ENCODE results near the gene KIF13A.
"Not testable (repeated sequence)": the region's sequence is repeated elsewhere in the genome, so short reads cannot be mapped to it uniquely, and the experiment has no call there.

The KIF13A gene

DNA sequence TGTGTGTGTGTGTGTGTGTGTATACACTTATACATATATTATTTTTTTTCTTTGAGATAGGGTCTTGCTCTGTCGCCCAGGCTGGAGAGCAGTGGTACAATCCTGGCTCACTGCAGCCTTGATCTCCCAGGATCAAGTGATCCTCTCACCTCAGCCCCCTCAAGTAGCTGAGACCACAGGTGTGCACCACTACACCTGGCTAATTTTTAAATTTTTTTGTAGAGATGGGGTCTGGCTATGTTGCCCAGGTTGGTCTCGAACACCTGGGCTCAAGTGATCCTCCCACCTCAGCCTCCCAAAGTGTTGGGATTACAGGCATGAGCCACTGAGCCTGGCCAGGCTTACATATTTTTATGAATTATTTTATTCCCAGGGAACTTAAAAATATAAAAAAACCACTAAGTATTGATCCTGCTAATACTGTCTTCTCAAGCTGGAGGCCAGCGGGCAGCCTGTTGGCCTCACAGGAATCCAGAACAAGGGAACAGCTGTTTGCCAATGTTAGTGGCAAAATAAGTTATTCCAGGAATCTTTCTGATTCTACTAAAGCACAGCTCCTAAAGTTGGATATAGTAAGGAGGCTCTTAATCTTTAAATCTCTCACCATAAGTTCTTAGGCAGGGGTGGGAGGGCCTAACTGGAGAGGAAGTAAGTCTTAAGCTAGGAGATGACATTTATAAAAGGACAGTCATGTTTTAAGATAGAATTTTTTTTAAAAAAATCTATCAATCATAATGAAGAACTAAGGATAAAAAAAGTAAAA, 145.2 kb downstream of the KIF13A start:
- DNase-seq, result peak; percentile 80

- DNase-seq, result peak; percentile 98
Observed at GRCh38 chr6:17839513-17840223, 147.8 kb downstream of the KIF13A start.

DNA sequence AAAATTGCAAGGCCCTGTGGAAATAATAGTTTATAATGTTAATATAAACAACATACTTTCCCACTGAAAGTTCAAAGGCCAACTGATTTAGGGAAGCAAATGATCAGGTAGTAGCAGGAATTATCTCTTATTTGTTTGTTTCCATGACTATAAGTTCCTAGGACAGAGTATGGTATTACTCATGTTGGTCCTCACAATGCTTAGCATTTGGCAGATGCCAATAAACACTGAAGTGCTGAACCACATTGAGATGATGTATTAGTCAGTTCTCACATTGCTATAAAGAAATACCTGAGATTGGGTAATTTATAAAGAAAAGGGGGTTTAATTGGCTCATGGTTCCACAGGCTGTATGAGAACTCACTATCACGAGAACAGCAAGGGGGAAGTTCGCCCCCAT, 151.1 kb downstream of the KIF13A start:
- DNase-seq, result no peak

GRCh38 chr6:17835784-17836183, 151.7 kb downstream of the KIF13A start:
- no peak for DNase-seq

DNA sequence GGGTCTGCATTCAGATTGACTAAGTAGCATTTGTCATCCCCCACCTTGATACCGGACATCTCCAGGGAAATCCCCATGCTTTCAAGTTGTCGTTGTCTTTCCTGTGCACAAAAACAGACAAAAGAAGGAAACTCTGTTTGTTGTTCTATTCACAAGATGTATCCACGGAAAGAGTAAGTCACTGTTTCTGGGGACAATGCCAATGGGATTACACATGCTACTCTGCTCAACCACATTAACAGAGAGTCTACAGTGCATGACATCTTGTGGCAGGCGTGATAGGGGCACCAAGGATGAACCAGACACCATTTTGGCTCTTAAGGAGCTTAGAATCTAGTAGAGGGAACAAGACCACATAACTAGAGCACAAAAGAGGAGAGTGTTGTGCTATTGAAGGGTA, 156.3 kb downstream of the KIF13A start:
- no peak for DNase-seq

DNA sequence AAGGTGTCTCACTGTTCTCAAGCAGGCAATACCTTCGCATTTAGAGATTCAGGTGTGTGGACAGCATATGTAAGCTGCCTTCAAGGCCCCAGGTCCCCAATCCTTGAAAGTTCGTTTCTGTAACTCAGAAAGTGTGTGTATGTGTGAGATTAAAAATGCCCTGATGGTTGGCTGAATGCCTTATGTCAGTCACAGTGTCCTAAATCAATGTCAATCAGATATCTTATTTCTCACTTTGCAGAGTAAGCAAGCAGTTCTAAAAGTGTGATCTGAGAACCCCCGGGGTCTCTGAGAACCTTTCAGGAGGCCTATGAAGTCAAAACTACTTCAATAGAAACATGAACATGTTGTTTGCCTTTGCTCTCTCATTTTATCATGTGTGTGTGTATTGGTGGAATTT, 157.5 kb downstream of the KIF13A start:
- no peak for DNase-seq

DNA sequence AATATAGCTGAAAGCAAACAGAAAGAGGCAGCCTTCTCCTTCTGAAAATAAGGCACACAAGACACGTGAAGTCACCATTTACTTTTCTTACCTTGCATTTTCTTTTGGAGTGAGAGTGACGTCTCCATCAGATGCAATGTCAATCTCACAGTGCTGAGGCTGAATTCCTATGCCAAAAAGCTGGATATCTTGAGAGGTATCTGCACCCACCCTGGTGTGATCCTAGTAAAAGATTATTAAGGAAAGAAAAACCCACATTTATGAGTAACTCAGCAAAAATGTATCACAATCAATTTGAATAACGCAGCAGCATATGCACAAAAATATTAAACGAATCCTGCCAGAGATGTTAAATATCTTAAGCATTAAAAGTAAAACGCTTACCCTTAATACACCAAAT, 159.3 kb downstream of the KIF13A start:
- DNase-seq, result no peak

DNA sequence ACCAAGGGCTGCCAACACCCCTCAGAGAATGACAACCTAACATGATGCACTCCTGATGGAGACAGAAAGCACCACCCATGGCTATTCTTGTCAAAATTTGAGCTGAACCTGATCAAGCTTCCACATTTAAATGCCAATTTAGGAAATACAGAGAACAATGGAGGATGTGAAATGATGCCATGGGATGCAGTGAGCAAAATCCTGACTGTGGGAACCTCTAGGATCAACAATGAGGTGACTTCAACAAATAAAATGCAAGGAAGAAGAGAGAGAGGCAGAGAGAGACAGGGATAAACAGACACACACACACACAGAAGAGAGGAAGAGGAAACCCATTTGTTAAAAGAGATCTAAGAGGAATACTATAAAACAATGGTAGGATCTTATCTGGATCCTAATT, 161.1 kb downstream of the KIF13A start:
- no peak for DNase-seq

DNA sequence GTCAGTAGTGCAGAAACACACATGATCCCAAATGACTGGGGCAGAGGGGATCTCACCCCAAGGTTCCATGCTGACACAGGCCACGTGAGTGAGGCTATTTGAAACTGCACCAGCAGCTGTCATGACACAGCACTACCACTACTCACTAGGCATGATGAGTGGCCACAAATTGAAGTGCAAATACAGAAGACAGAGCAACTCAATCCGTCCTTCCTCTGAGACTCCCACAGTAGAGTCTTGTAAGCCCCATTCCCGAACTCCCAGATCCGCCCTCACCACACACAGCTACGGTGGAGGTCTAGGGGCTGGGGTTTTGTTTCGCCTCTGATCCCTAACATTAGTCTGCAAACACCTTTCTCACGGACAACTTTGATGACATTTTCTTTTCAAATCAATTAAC, 167.4 kb downstream of the KIF13A start:
- DNase-seq, result peak; percentile 63

DNA sequence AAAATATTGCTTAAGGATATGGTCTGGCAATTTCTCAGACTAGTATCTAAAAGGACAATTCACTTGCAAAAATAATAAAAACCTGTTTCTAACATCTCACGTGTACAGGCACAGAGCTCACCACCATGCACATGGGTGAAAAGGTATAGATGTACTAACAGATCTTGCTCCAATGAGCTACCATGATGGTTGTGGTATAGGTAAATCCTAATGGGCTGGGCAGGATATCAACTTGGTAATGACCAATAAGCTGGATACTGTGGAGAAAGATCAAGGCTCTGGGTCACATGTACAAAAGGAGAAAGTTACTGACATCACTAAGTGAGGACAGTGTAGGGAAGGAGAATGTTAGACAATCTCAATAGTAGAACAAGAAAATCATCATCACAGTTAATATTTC, 169.7 kb downstream of the KIF13A start:
- DNase-seq, result no peak

DNA sequence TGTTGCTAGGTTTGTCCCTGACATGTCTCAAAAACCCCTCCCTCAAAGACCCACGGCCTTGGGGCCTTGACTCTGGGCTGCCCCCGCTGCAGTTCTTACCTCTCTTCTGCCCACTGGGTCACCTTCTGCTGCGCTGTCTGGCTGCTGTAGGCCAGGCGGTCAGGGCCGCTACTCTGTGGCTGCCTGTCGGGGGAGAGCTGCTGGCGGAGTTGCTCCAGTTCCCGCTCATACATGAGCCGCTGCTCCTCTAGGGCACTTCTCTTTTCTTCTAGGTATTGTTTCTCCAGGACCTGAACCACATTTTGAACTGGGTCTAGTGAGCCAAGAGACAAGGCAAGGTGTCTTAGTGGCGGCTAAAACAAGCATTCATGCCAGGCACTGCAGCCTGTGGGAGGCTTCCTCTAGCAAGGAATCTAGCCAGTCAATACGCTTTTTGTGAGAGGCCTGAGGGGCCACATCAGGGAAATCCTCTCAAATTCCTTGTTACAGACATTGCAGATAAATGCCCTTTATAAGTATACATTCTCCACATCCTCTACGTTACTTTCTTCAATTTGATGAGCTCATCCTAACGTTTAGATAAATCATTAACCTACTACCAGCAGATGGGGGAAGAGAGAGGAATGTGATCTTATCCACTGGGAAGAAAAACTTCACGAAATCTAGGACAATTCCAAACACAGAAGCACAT, 170.4 kb downstream of the KIF13A start:
- no peak for DNase-seq

GRCh38 chr6:17813542-17813941, 173.9 kb downstream of the KIF13A start:
- DNase-seq, result no peak

GRCh38 chr6:17812311-17812710, 175.1 kb downstream of the KIF13A start:
- no peak for DNase-seq

DNA sequence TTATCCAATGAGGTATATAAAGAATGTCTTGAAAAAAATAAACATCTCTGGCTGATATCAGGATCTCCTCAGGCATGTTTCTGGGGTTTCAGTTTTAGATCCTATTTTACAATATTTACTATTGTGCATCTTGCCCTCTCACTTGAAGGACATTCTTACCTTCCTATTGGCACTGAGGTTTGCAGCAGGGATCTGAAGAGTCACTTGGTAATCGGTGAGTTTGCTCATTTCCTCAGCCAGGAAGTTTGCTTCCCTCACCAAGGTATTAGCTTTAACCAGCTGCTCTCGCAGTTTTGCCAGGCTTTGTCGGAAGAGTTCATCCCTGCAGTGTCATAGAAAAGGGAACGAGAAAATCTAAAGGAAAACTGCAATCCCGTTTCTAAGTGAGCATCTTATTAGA, 178.8 kb downstream of the KIF13A start:
- no peak for DNase-seq

DNA sequence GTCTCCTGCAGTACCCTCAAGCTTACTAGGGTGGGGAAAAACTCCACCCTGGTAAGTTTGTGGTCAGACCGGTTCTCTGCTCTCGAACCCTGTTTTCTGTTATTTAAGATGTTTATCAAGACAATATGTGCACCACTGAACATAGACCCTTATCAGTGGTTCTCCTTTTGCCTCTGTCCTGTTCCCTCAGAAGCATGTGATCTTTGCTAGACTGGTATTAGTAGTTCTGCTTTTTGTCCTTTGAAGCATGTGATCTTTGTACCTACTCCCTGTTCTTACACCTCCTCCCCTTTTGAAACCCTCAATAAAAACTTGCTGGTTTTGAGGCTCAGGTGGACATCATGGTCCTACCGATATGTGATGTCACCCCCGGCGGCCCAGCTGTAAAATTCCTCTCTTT, 180.0 kb downstream of the KIF13A start:
- DNase-seq, result not testable (repeated sequence)

DNA sequence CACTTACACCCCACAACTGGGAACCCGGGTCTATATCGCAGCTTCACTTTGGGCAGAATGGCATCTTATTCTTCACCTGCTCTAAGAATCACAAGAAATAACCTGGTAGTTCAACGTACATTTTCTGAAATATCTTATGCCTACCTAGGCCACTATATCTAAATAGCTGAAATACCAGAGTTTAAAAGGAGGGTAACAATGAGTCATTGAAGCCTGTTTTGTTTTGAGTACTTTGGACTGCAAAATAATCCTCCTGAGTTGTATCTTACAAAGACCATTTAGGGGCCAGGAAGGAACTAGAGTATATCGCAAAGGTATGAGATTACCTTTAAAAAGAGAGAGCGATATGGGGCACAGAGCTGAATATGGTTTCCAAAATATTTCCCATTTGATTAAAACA, 184.0 kb downstream of the KIF13A start:
- DNase-seq, result no peak

- no peak for DNase-seq
Observed at GRCh38 chr6:17798477-17799154, 188.8 kb downstream of the KIF13A start.

GRCh38 chr6:17790489-17790888, 196.9 kb downstream of the KIF13A start:
- DNase-seq, result no peak

DNA sequence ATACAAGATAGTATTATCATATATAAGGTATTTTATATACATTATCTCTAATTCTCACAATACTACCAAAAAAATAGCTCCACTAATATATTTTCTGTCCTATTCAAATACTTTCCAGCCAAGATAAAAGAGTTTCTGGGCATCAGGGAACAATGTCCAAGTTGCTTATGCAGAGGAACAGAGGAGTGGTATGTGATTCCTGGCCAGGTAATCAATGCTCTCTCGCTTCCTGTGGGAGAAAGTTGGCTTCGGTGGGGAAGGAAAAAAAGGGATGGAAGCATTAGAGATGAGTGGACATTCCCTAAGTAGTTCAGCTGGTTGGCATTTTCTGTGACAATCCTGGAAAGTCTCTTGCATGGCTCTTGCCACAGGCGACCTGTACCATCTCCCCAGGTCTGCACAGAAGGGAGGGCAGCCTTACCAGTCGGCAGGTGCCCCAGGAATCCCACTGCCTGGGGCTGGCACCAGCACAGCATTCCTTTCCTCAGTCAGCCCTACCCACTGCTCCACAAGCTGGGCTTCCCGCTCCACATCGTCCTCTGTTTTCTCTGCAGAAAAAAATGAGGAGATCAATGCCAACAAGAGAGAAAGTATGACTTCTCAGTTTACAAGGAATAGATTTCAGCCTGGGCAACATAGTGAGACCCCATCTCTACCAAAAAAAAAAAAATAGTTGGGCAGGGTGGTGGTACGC, 202.2 kb downstream of the KIF13A start:
- no peak for DNase-seq

DNA sequence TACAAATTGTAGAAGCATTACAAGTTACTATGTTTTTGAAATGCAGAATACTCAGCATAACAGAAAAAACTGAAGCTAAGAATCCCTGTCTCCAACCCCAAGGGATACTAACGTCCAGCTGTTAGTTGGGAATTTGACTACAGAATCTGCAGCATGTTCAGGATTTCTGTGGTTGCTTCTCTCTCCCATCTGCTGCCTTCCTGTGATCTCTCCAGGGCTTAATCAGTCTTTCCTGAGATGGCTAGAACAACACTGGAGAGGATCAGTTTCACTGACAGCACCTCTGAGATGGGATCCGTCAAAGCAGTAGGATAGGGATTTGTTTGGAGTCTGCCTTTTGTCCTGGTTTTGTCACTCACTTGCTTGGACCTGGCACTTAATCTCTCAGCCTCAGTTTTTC, 207.4 kb downstream of the KIF13A start:
- peak; percentile 47 for DNase-seq

DNA sequence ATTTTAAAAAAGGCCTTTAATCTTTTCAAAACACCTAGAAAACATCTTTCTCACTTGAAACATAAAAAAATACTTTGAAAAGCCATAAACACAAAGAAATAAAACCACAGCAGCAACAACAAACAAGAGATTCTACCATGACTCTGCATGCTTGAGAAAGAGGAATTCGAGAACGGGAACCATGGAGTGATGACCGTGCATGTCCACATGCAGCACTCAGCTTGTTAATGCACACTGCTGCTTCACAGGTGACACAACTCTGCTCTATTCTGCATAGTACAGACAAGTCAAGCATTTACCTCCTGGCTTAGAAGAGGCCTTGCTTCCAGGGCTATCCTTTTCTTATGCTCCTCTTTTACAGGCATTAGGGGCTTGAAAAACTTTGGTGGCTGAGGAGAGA, 215.8 kb downstream of the KIF13A start:
- DNase-seq, result no peak

GRCh38 chr6:17768881-17769280, 218.6 kb downstream of the KIF13A start:
- DNase-seq, result no peak

GRCh38 chr6:17768388-17768787, 219.0 kb downstream of the KIF13A start:
- no peak for DNase-seq
